NOMO-1 (cell line): ENCODE data around the gene HIF1AN.
"Not testable (repeated sequence)": the region's sequence is repeated elsewhere in the genome, so short reads cannot be mapped to it uniquely, and the experiment has no call there.

Source experiments
- DNase-seq, 2 experiments: peaks; one replicate each; lab custom pipeline; 2025; ENCODE audit not compliant: unreplicated experiment in 2 of 2; lab: John Stamatoyannopoulos, UW

Gene HIF1AN

DNA sequence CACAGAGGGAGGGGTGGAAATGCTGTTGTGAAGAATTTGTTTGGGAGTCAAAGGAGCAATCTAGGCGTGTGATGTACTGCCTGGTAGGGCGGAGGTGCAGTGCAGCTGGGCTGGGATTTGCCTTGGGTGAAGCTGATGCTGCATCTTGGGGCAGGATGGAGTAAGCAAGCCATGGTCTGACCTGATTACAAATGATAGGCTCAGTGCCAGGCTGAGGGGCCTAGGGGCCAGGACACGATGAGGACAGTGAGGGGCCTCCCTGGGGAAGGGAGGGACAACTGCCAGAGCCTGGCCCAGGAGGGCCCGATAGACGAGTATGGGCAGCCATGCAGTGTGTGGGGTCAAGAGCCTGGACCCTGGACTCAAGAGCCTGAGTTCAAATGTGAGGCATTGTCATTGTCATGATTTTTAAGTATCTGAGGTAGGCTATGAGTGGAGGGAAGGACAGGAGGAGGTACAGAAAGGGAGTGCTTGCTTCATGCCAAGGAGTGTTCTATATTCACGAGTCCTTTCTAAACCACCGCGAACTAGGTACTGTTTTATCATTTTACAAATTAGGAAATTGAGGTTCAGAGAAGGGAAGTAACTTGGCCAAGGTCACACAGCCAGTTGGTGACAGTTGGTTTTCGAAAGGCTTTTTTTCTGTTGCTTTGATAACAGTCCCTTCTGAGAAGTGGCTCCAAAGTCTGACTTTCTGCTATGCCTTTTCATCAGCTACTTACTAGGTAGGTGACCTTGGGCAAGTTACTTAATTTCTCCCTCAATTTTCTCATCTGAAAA is 29.7 kb downstream of the HIF1AN start:
- DNase-seq: no peak

DNA sequence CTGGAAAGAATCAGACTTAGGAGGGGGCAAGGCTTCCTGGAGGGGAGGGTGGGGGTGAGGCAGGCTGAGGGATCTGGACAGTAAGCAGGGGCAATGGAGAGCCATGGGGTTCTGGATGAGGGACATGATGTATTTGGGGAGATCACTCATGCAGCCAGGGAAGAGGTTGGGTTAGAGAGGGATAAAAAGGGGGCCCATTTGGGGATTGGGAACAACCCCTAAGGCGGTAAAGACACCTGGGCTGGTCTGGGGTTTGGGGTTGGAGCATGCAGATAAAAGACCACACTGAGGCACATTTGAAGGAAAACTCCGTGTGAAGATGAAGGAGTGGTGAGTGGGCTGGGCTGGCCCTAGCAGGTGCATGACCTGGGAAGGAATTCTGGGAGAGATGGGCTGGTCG is 30.8 kb downstream of the HIF1AN start:
- no peak for DNase-seq

DNA sequence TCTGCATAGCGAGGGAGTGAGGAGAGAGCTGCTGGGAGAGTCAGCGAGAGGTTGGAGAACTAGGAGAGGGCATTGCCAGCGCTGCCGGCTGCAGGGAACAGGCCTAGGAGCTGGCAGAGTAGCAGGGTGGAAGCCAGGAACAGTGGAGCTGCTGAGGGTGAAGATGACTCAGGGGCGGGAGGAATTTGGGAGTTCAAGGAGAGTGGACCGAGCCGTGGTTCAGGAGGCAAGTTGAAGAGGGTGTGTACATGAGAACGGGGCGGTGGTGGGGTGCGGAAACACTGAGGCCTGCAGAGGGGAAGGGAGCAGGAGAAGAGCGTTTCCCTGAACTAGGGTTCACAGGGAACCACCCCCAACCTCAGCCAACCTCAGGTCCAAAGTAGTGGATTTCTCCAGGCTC is 31.5 kb downstream of the HIF1AN start:
- no peak for DNase-seq

DNA sequence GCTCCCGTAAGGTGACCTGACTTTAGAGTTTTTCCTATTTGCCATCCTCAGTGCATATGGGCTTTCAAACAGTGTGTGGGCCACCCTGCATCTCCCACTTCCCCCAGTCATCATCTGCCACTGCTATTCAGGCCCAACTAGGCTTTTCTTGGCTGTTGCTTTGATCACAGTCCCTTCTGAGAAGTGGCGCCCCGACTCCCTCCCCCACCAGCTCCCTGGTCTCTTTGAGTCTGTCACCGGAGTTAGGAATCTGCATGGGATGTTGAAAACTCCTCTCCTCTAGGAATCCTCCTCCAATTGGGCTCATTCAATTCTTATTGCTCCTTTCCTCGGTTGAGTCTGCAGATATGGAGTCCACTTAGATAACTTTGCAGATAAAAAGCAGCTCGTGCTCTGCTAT is 32.1 kb downstream of the HIF1AN start:
- DNase-seq: no peak

DNA sequence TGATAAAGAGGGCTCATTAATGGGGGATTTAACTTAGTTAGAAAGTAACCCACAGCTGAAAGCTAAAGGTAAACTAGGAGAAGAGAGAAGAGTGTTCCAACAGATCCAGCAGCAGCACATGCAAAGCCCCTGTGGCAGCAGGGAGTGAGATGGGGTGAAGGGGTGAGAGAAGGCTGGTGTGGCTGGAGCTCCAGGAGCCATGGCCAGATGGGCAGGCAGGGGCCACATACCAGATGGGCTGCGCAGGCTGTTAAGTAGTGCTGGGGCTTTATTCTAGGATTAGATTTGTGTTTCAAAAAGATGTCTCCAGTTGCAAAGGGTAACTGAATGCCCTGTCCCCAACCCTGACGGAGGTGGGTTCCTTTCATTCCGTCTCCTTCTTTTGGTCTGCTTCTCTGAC is 33.2 kb downstream of the HIF1AN start:
- DNase-seq: no peak

DNA sequence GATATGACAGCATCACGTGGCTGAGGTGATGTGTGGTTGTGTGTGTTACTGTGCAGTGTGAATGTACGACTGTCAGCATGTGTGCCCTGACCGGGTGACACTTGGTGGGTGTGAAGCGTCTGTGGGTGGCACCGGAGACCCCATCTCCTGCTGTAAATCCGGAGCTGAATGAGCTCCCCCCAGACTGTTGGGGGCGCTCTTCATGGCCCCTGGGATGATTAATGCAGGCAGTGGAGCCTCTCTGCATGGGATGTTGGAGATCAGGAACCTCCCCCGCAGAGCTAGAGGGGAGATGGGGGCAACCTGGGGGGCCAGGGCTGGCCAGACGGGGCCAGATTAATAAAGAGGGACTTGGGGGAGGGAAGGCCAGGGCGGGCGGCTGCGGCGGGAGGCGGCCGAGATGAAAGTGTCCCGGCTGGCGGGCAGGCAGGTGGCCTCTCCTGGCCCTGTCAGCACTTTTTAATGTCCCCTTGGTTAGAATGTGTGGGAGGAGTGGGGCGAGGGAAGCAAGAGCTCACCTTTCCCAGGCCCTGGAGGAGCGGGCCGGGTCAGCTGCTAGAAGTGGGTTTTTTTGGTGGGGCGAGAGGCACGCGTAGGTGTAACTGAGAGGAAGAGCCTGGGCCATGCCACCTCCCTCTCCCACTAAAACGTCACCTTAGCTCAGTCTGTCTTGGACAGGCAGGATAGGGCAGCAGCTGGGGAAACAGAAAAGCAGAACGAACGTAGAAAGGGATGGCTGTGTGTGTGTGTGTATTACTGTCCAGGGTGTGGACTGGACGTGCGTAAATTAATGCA is 34.1 kb downstream of the HIF1AN start:
- no peak for DNase-seq

DNA sequence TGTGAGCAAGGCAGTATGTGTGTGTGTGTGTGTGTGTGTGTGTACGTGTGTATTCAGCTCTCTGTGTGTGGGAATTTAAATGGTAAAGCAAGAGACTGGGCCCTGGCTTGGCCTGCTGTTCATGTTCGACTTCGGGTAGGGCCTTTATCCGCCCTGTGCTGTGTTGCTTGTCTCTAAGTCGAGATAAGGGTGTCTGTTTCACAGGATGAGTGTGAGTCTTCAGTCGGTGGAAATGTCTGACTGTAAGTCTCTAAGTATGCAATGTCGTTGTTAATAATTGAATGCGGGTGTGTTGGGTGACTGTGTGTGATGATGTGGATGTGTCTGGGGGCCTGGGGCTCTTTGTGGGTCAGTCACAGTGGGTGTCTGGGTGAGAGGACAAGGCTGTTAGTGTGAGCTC is 34.8 kb downstream of the HIF1AN start:
- no peak for DNase-seq

DNA sequence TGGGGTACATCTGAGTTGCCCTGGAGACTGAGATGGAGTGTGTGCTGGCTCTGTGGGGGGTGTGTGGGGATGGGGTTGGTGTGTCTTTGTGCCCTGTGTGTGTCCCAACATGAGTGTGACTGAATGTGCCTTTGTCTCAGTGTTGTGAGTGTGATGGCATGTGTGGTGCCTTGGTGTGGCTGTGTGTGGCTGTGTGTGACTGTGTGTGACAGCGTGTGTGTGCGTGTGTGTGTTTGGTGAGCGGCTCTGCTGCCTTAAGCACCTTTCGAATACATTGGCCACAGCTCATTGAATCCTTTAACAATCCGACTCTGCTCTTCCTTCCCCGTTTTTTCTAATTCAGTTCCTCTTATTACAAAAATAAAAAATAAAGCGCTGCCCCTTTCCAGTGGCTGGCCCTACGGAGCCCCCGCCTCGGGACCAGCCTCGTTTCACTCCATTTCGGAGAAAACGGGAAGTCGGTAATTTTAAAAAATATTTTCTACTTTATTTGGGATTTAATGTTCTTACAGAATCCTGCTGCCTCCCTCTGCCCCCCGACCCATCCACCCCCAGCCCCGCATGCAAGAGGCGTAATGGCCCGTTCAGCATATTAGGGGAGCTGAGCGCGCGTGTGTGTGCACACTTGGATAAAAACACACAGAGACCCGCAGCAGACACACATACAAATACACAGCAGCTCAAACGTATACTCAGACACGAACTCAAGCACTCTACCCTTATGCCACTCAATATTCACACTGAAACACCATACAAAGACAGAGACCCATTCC is 35.5 kb downstream of the HIF1AN start:
- DNase-seq: no peak

DNA sequence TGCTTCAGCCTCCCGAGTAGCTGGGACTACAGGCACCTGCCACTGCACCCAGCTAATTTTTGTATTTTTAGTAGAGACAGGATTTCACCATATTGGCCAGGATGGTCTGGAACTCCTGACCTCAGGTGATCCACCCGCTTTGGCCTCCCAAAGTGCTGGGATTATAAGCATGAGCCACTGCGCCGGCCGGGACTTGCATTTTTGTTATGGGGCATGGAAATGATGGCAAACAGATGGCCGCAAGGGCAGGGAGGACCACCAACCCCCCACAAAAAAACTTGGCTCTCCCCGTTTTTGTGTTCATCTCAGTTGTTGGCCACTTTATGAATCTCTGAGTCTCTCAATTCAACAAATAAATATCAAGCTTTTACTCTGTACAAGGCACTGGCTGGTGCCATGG is 39.4 kb downstream of the HIF1AN start:
- DNase-seq: not testable (repeated sequence)

DNA sequence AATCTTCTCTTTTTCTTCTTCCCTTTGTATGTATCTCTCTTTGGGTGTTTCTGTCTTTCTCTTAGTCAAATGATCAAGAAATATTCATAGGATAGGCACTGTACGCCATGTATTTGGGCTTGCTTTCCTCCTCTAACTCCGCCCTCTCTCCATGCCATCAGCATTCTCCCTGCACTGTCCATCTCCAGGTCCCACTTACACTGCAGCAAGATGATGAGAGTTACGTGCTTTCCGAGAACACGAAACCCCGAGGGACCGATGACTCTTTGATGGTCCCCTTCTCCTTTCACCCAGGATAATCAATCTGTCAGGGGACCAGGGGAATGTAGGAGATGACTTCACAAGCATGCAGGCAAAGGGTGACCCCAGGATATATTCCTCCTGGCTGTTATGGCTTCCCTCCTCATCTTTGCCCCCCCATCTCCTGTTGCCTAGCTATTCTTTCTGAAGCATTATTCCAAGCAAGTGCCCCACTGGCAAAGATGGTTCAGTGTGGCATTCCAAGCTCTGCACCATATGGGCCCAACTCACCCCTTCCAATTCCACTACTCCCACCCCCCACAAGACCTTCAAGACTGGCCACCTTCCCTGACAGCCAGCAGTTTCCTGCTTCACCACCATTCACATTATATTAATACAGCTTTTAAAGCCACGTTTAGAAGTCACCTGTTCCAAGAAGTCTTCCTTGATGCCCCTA is 40.0 kb downstream of the HIF1AN start:
- DNase-seq: no peak

DNA sequence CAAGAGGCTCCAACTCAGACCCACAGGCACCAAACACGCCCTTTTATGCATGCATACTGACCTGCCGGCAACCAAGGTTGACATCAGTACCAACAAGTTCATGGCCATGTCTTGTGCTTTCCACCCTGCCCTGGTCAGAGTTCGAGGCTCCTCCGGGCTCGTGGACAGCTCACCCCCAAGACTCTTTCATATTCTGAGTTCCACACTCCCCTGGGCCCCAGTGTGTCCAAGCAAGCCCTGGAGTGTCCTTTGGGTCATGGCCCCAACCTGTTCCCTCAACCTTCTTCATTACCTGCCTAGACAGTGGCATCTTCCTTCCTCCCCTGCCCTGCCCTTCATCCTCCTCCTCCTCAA is 40.5 kb downstream of the HIF1AN start:
- DNase-seq: no peak

DNA sequence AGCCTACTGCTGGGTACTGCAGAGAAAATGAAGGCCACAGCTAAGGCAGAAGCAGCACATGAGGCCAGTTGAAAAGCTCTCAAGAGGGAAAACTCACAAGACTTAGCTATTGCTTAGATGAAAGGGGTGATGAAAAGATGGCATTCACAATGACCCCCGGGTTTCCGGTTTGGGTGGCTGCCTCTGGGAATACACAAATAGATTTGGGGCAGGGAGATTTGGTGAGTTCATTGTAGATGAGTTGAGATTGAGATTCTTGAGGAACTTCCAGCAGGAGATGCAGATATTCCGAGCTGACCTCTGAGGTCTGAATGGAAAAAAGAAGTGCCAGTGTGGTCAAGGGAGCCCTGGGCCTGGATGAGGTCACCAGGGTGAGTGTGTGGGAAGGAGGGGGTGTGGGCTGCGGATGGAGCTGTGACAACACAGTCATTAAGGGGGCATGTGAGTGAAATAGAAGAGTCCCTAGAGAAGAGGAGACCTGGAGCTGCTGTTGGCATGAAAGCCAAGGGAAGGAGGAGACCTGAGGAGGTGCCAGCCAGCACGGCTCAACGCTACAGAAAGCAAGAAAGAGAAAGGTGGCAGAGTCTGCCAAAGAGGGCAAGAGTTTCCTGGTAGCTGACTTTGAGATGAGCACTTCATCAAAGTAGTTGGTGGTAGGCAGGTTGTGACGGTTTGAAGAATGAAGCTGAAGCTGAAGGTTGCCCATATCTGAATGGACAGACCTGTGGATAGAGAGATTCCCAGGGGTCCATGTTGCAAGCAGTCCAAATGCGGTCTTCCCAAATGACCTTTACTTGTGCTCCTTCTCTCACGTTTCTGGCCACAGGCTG is 43.7 kb downstream of the HIF1AN start:
- DNase-seq: no peak

DNA sequence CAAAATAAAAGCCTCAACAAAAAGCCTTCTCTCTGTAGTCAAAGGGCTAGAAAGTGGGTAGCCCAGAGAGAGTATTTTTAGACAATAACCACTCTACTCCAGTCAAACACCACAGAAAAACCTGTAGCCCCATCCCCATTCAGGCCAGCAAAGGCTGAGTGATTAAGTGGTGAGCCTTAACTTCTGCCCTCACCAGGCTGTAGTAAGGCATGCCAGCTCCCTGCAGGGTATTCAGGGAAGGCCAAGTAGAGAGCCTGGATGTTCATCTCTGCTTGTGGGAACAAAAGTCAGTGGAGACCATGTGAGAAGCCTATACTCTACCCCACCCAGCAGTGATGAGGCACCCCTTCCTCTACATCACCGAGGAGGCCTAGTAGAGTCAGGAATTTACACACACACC is 51.2 kb downstream of the HIF1AN start:
- no peak for DNase-seq

DNA sequence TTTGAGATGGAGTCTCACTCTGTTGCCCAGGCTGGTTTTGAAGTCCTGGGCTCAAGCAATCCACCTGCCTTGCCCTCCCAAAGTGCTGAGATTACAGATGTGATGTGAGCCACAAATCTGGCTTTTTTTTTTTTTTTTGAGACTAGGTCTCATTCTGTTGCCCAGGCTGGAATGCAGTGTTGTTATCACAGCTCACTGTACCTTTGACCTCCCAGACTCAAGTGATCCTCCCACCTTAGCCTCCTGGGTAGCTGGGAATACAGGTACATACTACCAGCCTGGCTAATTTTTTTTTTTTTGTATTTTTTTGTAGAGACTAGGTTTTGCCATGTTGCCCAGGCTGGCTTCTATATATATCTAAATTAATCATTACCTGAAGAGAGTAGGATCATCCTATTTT is 62.4 kb downstream of the HIF1AN start:
- DNase-seq: no peak

DNA sequence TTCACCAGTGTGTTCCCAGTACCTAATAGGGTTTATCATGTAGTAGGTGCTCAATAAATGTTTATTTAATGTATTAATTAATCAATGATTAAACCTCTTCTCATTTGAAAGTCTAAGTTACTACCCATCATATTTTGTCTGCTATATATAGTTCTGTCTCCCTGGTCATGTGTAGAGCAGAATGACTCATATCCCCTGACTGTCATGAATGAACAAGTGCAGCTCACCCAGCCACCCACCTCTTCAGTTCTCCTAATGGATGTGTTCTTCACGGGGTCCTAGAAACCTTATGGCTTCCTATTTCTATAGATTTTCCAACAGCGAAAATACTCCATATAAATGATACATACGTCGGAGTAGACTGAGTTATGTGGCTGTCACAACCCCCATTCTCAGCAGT is 64.5 kb downstream of the HIF1AN start:
- DNase-seq: no peak

DNA sequence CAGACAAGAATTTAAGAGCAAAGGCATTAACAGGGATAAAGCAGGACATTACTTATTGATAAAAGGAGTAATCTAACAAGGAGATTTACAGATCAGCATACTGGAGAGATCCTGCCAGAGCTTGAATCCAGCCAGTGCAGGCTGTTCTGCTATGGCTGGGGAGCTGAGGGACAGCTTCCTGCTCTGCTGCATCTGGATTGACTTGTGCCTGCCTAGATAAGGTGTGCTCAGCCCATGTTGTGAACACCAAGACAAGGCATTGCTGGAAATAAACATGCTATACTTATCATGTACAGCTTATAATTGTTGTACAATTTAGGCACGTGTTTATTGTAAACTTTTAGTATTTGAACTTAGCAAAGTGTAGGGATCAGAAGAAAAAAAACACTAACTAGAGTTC is 71.7 kb downstream of the HIF1AN start:
- DNase-seq: no peak
